Stimulated activated CD4-positive, alpha-beta T cell treated with anti-CD3 and anti-CD28 coated beads, Interleukin-4, amount 100 ng/mL, for 48 hours (primary cell): ENCODE results near the gene CCDC77.
"Not testable (repeated sequence)": the region's sequence is repeated elsewhere in the genome, so short reads cannot be mapped to it uniquely, and the experiment has no call there.

Experiments
- DNase-seq, 2 donors: peaks; one replicate each; pipeline ENCODE4 v3.0.0-alpha.2; 2020; ENCODE audit warnings: low read depth in 2 of 2

CCDC77 gene

GRCh38 chr12:401235-402028, at the start of gene CCDC77:
TSS of gene CCDC77 (plus strand) at chr12:401644. CDS start at chr12:409384, 7,740 bp downstream.
- DNase-seq, result peak; percentile 85 to 87

DNA sequence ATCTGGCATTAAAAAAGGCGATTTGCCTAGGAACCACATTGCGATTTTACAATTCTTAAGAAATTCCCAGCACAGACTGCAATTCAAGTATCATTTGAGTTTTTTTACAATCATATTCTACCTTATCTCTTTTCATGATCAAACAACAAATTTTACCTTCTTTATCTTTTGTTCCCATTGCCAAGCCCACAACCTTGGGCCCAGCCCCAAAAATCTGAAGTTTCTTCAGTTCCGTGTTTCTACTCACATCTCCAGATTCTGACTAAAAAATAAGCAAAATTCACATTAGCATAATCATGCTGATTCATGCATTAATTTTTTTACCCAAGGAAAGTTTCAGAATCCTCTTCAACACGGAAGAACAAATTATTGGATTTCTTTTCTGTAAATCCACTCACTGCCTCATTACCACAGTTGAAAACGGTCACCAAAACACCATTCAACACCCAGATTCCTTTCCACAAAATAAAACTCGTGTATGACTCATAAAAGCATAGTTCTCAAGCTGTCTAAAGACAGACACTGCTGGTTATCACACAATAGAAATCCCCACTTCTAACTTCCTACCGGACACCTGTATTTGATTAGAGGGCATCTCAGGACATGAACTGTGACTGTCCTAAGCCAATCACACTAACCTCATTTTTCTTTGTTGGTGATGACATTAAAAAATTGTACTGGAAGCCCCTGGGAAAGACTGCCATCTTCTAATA, 45.0 kb upstream of the CCDC77 start:
- no peak for DNase-seq

DNA sequence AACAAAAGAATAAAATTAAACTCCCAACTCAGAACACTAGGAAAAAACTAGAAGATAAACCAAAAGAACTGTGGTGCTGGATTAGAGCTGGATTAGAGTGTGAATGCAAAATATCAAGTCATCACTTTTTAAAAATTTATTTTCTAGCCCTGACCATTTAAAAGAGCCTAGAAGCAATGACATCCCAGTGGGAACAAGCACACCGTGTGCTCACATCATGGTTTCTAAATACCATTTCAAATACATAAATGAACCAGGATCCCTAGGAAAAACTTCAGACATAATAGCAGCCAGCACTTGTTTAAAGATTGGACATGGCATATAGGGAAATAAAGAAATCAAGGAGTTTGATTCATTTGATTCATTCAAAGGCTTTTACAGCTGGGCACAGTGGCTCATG, 42.4 kb upstream of the CCDC77 start:
- no peak for DNase-seq

GRCh38 chr12:366820-367219, 34.6 kb upstream of the CCDC77 start:
- DNase-seq, result no peak

GRCh38 chr12:367972-368371, 33.5 kb upstream of the CCDC77 start:
- no peak for DNase-seq

- DNase-seq, result not testable (repeated sequence)
These were observed 30.5 kb upstream of the CCDC77 start for GRCh38 chr12:370739-371485.

- no peak for DNase-seq
These were observed 14.8 kb upstream of the CCDC77 start for GRCh38 chr12:386651-387050.

GRCh38 chr12:388012-388411, 13.4 kb upstream of the CCDC77 start:
- no peak for DNase-seq

GRCh38 chr12:388541-389141, 12.8 kb upstream of the CCDC77 start:
- DNase-seq, result peak; percentile 23 to 37

- peak; percentile 80 to 85 for DNase-seq
These were observed 12.0 kb upstream of the CCDC77 start, which contains the start of gene KDM5A for GRCh38 chr12:389142-390096. TSS of gene KDM5A (minus strand) at chr12:389320. CDS start at chr12:389091, 229 bp downstream.

DNA sequence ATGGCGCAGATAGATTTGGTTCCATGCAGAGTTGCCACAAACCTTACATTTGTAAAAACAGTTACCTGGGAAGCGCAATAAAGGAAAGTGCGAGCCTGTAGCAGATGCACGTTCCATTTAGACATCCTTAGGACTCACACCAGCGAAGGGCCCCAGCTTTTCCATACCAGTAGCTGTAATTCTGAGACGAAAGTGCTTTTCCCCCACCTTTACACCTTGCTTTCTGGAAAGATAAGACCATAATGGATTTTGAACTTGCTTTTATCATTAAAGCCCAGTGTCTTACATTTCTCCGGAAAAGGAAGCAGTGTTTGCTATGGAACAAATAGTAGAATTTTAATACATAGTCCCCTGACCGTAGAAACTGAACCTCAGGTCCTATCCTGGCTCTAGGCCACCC, 616 bp upstream of the CCDC77 start:
- DNase-seq, result no peak

DNA sequence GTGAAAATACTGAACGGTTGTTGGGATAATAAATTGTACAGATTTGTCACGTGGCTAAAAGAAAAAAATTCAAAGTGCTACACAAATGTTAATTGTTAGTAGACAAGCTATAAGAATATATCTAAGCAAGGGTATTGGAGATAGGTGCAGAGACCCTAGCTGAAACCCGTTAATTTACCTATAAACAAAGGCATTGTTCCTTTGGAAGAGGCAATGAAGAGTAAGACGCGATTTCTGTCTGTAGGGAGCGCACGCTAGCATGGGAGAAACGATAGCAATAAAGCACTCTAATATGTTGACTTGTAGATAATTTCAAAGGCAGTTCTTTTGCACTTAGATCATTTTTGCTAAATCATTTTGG, 565 bp downstream of the CCDC77 start:
- DNase-seq, result no peak

- DNase-seq, result no peak
These were observed 13.4 kb downstream of the CCDC77 start for GRCh38 chr12:414859-415258.

- no peak for DNase-seq
These were observed 17.0 kb downstream of the CCDC77 start for GRCh38 chr12:418432-418831.

DNA sequence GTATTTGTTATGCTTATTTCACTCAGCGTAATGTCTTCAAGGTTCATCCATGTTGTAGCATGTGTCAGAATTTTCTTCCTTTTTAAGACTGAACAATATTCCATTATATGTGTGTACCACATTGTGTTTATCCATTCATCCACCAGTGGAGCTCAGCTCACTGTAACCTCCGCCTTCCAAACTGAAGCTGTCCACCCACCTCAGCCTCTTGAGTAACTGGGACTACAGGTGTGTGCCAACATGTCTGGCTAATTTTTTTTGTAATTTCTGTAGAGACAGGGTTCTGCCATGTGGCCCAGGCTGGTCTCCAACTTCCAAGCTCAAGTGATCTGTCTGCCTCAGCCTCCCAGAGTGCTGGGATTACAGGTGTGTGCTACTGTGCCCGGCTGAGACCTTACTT, 21.1 kb downstream of the CCDC77 start:
- no peak for DNase-seq

- not testable (repeated sequence) for DNase-seq
These were observed 34.3 kb downstream of the CCDC77 start for GRCh38 chr12:435737-436136.

DNA sequence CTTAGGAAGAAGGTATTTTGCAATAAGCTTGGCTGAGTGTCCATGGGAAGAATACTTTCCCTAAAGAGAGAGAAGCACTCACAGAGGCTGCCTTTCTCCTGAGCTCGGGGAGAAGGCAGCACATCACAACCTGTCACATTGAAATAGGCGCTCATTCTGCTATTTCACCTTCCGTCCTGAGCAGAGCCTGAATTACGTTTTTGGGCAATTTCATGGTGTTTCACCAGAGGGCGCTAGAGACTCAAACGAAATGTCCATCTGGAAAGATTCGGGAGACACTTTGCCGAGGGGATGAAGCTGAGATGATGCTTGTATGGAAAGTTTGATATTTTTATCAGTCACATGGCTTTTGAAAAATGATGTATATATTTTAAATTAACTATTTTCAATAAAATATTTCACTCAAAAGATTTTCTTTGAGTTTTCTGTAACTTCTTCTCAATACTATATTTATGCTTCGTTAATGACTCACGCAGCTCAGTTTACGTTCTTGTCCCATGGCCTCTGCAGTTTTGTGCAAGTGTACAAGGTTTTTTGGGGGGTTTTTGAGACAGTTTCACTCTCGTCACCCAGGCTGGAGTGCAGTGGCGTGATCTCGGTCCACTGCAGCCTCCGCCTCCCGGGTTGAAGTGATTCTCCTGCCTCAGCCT, 40.9 kb downstream of the CCDC77 start:
- peak; percentile 24 to 31 for DNase-seq

DNA sequence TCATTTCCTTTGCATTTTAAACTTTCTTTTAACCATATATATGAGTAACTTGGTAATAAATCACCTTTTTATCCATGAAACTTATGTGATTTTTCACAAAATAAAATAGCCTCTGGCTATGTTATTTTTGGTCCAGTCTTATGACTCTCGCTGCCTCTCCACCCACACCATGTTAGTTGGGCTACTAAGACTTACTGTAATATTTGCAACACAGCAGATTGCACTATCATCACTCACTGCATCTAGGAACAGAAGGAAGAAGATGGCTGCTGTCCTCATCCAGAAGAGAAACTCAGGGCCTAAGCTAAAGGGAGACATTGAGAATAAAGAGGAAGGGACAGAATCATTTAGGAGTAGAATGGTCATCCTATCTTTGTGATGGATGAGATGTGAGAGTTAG, 45.7 kb downstream of the CCDC77 start:
- DNase-seq, result no peak

GRCh38 chr12:449203-449602, 47.8 kb downstream of the CCDC77 start:
- no peak for DNase-seq

- DNase-seq, result no peak
These were observed 49.0 kb downstream of the CCDC77 start for GRCh38 chr12:450438-450837.
